GM19438 (cell line): ENCODE measurements around the gene STX7.

ENCODE experiments used
- ATAC-seq: cut with Tn5 transposase; IDR thresholded peaks from one replicate; pipeline ENCODE4 v1.9.1; 2021; ENCODE audit warnings: low read depth; ENCODE audit not compliant: unreplicated experiment

Gene STX7

DNA sequence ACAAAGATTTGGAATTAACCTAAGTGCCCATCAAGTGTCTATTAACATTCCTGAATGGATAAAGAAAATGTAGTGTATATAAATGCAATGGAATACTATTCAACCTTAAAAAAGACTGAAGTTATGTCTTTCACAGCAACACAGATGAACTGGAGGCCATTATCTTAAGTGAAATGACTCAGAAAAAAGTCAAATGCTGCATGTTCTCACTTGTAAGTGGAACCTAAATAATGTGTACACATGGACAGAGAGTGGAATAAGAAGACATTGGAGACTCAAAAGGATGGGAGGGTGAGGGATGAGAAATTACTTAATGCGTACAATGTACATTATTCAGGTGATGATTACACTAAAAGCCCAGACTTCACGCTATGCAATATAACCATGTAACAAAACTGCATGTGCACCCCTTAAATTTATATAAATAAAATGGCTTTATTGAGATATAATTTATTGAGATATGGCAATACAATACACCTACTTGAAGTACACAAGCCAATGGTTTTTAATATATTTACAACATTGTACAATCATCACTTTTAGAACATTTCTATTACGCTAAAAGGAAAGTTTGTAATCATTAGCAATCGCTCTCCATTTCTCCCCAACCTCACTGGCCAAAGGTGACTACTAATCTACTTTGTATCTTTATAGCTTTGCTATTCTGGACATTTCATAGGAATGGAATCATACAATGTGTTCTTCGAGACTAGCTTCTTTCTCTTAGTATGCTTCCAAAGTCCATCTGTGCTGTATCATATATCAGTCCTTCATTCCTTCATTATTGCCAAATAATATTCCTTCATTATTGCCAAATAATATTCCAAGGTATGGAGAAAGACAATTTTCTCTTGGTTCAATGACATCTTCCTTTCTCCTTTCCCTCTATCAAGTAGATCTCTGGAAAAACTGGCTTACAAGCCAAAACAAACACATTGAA is 5.8 kb downstream of the STX7 start:
- no peak for ATAC-seq

DNA sequence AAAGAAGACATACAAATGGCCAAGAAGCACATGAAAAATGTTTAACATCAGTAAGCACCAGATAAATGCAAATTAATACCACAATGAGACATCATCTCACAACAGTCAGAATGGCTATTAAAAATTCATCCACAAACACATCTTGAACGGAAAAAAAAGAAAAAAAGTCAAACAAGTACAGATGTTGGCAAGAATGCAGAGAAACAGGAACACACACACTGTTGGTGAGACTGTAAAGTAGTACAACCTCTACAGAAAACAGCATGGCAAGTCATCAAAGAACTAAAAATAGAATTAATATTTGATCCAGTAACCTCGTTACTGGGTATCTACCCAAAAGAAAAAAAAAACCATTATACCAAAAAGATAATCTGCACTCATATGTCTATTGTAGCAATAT is 6.5 kb downstream of the STX7 start:
- ATAC-seq, result no peak

DNA sequence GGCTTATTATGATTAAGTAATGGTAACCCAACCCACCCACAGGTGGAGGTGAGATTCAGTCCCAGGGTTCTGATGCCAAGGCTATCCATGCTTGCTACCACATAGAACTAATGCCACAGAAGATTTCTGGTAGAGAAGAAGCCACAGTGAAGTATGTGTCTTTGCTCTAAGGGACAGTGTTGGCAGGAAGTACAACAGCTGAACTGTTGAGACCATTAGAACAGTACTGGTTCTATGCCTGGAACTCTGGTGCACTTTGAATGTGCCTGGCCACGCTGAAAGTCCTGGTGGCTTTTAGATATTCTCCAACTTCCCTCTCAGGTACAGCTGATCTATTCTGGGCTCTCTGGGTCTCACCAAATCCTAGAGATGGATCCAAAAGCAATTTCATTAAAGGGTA is 7.8 kb downstream of the STX7 start:
- no peak for ATAC-seq

DNA sequence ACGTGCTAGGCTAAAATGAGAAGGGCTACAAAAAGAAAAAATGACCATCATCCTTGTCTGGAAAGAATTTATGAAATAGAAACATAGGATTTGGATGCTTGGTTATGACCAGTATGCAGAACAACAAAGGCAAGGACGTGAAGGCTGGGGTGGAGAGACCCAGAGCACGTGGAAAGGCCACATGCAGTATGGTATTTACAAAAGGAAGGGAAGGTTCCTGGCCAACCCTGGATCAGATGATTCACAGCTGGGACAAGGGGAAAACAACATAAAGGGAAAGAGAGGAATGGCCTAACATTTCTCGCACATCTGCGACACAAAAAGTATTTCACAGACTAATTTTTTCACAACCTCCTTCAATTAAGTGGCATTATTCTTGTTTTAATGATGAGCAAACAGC is 8.2 kb downstream of the STX7 start:
- ATAC-seq, result no peak

DNA sequence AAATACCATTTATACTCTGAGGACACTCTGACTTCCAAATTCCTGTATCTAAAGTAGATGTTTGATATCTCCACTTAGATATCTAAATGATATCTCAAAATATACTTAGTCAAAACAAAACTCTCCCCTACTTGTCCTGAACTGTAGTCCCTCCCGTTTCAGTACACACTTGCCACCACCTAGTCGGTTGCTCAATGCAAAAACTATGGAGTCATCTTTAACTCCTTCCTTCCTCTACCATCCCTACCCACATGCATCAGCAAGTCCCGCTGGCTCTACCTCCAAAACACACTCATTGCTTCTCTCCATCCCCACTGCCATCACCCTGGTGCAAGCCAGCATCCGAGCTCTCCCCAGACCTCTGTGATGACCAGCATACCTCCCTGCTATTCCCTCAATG is 13.2 kb downstream of the STX7 start:
- no peak for ATAC-seq

DNA sequence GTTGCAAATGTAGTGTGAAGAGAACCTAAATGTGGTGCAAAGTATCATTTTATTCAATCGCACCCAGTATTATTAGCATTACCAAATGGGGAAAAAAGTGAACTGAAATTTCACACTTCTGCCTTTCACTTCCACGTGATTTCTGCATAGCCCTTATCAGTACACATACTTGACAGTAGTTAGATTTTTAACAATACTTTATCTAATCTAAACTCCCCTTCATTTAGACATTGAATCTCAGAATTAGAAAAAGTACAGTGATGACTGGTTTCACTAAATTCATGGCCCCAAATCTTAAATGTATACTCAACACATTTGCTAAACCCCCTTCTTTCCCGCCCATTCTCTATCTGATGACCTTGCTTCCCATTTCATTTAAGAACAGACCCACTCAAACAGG is 14.3 kb downstream of the STX7 start:
- peak; percentile 50 for ATAC-seq

DNA sequence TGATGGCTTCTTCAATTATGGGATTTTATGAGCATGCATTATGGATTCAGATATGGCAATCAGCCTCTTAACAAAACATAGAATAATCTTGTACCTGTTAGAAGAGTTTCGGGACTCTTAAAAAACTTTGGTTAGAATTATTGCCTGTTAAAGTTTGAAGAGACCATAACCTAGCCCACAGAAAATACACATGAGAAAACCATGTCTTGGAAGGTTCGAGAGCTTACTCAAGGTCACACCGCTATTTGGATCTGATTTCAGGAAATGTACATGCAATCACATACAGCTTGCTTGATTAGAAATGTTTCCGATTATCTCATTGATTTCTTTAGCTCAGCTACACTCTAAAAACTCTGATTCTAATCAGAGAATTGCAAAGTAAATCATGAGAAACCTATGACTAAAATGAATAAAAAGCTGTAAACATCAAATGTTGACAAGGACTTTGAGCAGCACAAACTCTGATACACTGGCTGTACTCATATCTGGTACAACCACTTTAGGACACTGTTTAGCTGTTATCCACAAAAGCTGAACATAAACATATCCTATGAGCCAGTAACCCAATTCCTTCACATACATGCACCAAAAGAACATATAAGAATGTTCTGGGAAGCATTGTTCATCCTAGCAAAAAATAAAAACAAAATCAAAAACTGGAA is 16.3 kb downstream of the STX7 start:
- ATAC-seq, result no peak

DNA sequence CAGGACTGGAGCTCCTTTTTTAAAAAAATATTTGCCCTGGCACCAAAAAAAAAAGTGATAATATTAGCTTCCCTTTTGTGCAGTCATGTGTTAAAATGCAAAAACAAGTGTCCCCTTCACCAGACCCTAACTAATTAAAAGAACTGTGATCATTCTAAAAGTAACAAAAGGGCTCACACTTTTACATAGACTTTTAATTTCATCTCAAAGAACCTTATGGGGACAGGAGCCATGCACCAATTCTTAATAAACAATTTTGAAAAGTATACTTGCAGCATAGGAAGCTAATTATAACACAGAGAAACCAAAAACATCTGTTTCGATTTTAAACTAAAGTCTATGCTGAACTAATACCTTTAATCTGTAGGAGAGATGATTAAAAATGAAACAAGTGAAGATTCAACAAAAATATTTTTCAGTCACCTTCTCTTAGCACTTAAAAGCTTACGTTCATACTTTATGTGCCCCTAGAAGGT is 17.3 kb downstream of the STX7 start:
- peak; percentile 42 for ATAC-seq

DNA sequence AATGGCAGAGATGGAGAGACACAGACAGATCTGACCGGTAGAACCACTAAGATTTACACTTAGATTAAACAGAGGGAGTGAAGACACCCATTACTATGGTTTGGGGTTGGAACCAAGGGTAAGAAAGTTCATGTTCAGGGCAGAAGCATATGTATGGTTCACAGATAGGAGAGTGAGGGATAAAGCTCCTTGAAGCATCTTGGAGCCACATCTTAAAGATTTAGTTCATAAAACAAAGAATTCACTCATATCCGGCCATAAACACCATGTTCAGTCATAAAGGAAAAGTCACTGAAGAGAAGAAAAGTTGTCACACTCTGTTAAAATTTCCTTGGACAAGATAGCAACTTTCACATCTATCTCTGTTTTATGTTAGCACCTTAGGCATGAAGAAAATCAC is 18.0 kb downstream of the STX7 start:
- ATAC-seq, result no peak

DNA sequence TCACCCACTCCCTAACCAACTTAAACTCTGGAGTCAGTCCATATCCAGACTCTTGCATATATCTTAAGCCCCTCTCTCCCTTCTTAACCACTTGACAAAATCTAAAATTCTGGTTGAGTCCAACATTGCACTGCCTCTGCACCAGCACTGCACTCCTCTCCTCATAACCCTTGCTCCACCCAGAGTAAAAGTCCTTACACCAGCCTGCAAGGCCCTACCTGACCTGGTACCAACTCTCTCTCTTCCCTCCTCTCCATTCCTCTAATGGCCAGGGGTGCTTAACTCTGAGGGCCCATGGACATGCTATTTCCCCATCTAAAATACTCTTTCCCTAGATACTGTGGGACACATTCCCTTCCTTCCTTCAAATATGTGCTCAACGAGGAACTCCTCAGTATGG is 21.0 kb downstream of the STX7 start:
- ATAC-seq, result no peak

DNA sequence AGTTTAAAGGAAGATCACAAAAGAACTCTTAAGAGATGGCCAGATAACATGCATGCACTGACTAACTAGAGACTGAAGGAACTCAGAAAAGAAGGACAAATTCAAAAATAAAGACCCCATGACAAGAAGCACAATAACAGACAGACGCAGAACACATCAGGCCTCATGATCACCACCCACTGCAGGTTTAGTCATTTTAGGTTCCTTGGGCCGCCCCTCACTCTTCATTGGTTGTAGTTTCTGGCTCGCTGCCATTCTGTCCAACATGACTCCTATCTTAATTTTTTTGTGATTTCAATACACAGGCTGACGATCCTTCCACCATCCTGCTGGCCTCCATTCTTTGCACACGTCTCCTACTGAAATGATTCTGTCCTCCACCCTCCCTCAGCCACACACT is 21.6 kb downstream of the STX7 start:
- ATAC-seq, result no peak

DNA sequence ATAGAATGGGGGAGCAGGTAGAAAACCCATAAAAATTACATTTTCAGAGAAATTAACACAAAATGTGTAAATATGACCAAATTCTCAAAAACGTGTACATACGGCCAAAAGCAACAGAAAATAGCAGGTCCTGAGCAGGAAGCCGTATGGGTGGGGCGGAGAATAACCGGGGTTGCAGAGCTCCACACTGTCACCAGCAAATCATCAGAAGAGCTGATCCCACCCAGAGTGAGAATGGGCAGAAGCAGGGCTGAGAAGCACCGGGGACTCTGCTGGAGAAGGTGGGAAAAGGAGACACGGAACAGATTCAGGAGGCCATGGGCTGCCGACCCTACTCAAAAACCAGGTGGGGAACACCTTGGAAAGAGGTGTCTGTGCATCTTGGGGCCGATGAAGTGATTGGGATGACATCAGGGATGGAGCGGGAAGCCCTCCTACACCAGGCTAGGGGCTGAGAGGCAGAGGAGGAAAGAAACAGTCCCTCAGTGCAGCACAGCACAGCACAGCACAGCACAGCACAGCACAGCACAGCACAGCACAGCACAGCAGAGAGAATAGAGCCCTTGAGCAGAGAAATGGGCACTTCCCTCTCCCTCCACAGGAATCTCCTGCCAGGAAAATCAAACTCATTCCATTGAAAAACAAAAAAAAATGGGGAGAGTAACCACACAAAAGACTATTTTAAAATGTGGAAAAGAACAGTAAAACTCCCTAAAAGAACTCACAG is 22.3 kb downstream of the STX7 start:
- peak; percentile 61 for ATAC-seq

DNA sequence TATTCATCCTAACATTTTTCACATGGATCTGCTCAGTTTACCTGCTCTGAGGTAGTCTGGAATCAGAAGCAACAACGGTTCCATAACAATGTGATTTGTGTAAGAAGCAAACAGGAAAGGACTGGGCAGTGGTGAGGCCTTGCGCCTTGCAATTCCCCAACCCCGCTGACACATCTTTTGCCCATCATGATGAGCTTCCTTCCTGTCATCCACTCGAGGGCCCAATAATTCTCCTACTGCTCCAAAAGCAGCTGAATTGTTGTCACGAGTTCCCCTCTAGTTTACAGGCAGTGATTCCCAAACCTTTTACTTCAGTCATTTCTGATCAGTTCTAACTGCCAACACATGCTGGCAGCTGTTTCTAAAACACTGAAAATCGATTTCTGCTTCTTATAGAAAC is 22.9 kb downstream of the STX7 start:
- peak; percentile 41 for ATAC-seq

DNA sequence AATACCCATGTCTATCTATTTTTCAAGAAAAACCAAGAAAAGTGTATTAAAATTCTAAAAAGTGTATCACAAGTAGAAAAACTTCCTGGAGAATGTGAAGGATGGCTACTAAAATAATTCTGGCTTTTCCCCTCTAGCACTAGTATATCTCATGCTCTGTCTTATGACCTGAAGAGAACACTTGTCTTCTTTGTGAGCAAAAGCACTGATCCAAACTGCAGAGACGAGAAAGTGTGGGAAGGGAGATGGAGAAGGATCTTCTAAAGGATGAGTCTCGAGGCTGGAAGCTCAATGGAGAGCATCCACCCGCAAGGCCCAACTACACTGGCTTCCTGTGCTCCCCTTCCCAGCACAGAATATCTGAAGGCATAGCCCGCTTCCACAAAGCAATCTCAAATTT is 23.5 kb downstream of the STX7 start:
- ATAC-seq, result no peak

DNA sequence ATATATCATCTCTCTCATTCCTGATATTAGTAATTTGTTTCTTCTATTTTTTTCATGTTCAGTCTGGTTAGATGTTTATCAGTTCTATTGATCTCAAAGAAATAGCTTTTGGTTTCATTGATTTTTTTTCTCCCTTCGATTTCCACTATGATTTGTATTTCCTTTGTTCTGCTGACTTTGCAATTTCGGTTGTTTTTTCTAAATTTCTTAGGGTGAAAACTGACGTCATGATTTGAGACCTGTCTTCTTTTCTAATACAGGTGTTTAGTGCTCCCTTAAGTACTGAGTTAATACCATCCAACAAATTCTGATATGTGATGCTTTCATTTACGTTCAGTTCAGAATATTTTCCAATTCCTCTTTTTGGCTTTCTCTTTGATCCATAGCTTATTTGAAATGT is 25.2 kb downstream of the STX7 start:
- no peak for ATAC-seq

DNA sequence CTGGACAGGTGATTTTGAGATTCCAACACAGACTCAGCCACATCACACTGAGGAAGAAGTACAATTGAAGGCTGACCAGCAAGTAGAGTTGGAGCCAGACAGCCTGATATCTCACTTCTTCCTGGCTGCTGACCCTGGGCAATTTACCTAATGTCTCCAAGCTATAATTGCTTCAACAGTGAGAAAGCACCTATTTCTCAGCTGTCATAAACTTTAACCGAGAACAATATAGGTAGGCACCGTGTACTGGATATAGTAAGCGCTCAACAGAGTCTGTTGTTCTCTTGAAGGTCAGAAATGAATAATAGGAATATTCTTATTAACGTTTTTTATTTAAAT is 28.3 kb downstream of the STX7 start:
- ATAC-seq, result no peak

DNA sequence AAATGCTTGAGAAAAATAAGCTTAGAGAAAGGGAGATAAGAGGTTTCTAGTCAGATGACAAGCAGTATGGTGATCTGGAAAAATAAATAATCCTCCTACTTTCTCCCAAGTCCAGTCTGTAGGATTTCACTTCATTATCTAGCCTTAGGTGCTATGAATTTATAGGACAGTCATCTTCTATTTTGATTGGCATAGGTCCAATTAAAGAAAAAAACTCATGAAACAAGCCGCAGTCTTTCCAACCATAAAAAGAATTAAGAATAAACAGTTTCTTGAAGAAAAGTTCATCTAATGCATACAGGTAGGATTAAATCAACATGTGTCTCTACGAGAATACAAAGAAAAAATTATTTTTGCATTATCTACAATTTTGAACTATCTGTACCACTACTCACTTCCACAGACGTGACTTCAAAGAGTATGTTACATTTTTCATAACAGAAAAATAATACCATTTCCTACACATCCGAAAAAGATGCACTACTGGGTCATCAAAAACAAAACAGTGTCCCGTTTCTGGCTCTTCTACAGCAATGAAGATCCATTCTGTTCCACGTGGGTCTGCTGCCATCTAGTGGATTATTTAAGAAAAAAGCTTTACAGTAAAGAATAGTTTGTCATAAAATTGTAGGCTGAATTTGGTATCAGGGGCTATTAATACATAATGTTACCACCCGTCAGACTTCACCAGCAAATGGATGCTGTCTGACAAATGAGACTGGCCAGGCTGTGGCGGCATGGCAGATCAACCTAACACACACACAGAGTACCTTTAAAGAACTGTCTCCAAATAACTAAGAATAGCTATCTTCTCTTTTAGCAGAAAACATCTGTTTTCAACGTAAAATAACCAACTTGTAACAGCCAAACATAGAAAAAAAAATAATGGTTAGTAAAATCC is 28.9 kb downstream of the STX7 start:
- no peak for ATAC-seq

DNA sequence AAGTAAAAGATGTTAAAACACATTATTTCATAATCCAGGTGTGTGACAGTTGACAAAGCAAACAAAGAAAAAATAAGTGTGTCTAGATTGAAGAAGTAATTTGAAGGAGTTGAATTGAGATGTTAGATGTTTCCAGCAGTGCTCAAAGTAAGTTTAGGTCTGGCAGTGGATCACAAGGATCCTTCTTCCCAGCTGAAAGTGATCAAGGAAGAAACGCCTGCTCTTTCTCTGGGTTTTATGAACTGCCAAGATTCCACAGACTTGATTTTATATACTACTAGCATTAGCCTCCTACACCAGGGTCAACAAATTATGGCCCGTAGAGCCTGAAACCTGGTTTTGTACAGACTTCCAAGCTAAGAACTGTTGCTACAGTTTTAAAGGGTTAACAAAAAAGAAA is 30.3 kb downstream of the STX7 start:
- ATAC-seq, result no peak

DNA sequence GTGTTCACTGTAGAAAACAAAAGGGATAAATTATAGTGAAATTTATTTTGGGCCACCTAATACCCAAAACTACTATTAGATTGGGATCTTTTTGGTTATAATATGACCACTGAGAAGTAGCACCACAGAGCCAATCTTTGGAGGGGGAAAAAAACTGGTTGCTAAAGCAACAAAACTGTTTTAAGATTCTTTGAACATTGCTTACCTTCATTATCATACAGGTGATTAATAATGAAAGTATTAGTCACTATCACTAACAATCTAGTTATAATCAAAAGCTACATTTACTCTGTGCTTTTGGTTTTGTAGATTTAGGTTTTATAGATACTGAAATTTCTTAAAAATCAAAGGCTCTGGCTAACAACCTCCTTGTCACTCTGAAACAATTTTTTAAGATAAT is 31.7 kb downstream of the STX7 start:
- ATAC-seq, result no peak

DNA sequence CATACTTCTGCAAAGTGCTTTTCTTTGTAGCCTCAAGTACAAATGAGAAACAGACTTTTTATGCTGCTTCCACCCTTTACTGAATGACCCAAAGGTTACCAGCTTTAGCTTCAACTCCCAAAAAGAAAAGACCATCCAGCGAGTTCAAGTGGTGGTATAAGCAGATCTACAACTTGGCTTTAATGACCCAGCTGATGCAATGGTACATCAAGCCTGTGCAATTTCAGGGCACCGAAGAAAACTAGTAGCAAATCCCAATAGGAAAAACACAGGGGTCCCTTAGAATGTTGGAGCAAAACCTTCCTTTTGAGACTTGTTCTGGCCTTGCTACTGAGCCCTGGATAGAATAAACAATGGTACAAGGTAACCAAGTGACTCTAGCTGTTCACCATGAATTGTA is 33.8 kb downstream of the STX7 start:
- no peak for ATAC-seq
